Ishikawa (cell line): Measurements from ENCODE around the gene HMX3.
A peak's percentile ranks its signal among the peaks of the same experiment; 100 is the strongest.

Experiments used
- CEBPB ChIP-seq: IDR thresholded peaks from 2 replicates; pipeline ENCODE4 v1.6.1; 2012
- CREB1 ChIP-seq: IDR thresholded peaks from 2 replicates; pipeline ENCODE4 v1.6.1; 2012; ENCODE audit warnings: low read depth
- EGR1 ChIP-seq: IDR thresholded peaks from 2 replicates; pipeline ENCODE4 v1.6.1; 2012
- EP300 ChIP-seq: IDR thresholded peaks from 2 replicates; pipeline ENCODE4 v1.6.1; 2012; ENCODE audit warnings: borderline replicate concordance
- FOXM1 ChIP-seq: IDR thresholded peaks from 2 replicates; pipeline ENCODE4 v1.6.1; 2012; ENCODE audit warnings: low read depth, borderline replicate concordance
- NFIC ChIP-seq: IDR thresholded peaks from 2 replicates; pipeline ENCODE4 v1.6.1; 2012
- RAD21 ChIP-seq: IDR thresholded peaks from 2 replicates; pipeline ENCODE4 v1.6.1; 2012; ENCODE audit warnings: low read depth
- TAF1 ChIP-seq: IDR thresholded peaks from 2 replicates; pipeline ENCODE4 v1.6.1; 2012; ENCODE audit warnings: low read depth, mild to moderate bottlenecking
- TCF12 ChIP-seq: IDR thresholded peaks from 2 replicates; pipeline ENCODE4 v1.6.1; 2012; ENCODE audit warnings: low read depth
- TEAD4 ChIP-seq: IDR thresholded peaks from 2 replicates; pipeline ENCODE4 v1.6.1; 2012
- YY1 ChIP-seq: IDR thresholded peaks from 2 replicates; pipeline ENCODE4 v1.6.1; 2012; ENCODE audit warnings: low read depth
- ZBTB7A ChIP-seq: IDR thresholded peaks from 2 replicates; pipeline ENCODE4 v1.6.1; 2012; ENCODE audit warnings: low read depth
- TF ChIP-seq, protein P1 (sequence below): IDR thresholded peaks from 2 replicates; pipeline ENCODE4 v1.6.1; 2012
- TF ChIP-seq, protein P2 (sequence below): IDR thresholded peaks from 2 replicates; pipeline ENCODE4 v1.6.1; 2012
- TF ChIP-seq, protein P3 (sequence below): IDR thresholded peaks from 2 replicates; pipeline ENCODE4 v1.6.1; 2012; ENCODE audit warnings: low read depth, mild to moderate bottlenecking

The HMX3 gene

DNA sequence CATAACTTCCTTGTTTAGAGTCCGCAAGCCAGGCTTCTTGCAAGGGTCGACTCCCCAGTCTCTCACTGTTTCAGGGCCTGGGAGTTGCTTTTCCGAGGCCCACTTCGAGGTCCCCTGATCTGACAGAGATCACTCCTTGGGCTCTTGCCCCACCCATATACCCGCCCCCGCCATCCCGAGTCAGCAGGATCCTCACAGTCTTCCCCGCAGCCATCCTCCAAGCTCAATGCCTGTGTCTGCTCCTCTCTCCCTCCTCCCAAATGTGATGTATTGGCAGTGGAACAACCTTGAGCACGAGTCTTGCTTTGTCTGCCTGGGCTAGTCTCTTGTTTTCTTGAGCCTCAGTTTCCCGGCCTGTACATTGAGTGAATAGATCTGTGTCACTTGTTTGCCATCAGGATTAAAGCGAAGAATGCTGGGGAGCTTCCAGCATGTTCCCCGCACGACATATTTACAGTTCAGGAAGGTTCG, 9.8 kb downstream of the HMX3 start:
- TF ChIP-seq RAD21 (no peak), YY1 (no peak), FOXM1 (no peak), TEAD4 (no peak), EP300 (no peak), CEBPB (no peak), TAF1 (no peak), TCF12 (no peak), ZBTB7A (no peak), NFIC (no peak), CREB1 (no peak), EGR1 (no peak)
- TF ChIP-seq, protein P1, sequence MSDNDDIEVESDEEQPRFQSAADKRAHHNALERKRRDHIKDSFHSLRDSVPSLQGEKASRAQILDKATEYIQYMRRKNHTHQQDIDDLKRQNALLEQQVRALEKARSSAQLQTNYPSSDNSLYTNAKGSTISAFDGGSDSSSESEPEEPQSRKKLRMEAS: no peak
- TF ChIP-seq, protein P2, sequence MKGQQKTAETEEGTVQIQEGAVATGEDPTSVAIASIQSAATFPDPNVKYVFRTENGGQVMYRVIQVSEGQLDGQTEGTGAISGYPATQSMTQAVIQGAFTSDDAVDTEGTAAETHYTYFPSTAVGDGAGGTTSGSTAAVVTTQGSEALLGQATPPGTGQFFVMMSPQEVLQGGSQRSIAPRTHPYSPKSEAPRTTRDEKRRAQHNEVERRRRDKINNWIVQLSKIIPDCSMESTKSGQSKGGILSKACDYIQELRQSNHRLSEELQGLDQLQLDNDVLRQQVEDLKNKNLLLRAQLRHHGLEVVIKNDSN: no peak
- TF ChIP-seq, protein P3, sequence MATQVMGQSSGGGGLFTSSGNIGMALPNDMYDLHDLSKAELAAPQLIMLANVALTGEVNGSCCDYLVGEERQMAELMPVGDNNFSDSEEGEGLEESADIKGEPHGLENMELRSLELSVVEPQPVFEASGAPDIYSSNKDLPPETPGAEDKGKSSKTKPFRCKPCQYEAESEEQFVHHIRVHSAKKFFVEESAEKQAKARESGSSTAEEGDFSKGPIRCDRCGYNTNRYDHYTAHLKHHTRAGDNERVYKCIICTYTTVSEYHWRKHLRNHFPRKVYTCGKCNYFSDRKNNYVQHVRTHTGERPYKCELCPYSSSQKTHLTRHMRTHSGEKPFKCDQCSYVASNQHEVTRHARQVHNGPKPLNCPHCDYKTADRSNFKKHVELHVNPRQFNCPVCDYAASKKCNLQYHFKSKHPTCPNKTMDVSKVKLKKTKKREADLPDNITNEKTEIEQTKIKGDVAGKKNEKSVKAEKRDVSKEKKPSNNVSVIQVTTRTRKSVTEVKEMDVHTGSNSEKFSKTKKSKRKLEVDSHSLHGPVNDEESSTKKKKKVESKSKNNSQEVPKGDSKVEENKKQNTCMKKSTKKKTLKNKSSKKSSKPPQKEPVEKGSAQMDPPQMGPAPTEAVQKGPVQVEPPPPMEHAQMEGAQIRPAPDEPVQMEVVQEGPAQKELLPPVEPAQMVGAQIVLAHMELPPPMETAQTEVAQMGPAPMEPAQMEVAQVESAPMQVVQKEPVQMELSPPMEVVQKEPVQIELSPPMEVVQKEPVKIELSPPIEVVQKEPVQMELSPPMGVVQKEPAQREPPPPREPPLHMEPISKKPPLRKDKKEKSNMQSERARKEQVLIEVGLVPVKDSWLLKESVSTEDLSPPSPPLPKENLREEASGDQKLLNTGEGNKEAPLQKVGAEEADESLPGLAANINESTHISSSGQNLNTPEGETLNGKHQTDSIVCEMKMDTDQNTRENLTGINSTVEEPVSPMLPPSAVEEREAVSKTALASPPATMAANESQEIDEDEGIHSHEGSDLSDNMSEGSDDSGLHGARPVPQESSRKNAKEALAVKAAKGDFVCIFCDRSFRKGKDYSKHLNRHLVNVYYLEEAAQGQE: no peak

DNA sequence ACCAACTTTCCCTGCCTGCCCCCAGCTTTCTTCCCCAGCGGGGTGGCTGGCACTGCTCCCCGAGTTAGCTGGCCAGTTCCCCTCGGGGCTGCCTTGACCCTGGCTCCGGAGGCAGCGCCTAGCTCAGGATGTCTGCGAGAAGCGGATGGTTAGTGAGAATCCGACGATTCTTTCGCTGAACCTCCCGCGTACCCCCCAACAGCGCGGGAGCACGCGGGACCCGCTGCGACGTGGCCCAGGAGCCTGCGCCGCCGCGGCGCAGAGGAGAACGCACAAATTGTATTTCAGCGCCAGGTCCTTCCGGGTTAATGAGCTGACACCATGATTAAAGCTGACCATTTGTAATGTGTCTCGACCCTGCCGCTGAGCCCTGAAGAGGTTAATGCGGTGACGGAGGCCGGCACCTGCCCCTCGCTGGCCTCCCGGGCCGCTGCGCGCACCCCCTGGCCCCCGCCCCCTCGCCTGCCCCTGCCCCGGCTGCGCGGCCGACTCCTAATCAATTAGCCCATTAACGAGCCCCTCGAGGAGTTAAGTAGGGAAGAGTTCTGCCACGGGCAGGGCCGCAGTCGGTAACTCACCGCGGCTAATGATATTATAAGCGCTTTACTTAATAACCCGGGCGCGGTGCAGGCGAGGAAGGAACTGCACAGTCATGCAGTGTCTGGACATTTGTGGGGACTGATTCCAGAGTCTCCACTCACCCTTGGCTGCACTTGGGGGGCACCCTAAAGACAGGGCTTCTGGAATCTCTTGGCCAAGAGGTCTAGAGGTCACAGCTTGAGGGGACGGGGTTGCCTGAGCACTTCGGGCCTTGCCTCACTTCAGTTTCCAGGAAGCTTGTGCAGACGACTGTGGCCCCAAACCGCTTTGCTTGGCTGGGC, 10.5 kb downstream of the HMX3 start:
- no peak for TF ChIP-seq RAD21
- TF ChIP-seq, protein P1: no peak
- TF ChIP-seq NFIC: no peak
- TF ChIP-seq TEAD4: no peak
- TF ChIP-seq EGR1: no peak
- no peak for TF ChIP-seq CREB1
- TF ChIP-seq TCF12: no peak
- TF ChIP-seq, protein P3: no peak
- TF ChIP-seq EP300: no peak
- no peak for TF ChIP-seq TAF1
- TF ChIP-seq YY1: no peak
- no peak for TF ChIP-seq CEBPB
- no peak for TF ChIP-seq FOXM1
- TF ChIP-seq, protein P2: no peak
- TF ChIP-seq ZBTB7A: no peak

DNA sequence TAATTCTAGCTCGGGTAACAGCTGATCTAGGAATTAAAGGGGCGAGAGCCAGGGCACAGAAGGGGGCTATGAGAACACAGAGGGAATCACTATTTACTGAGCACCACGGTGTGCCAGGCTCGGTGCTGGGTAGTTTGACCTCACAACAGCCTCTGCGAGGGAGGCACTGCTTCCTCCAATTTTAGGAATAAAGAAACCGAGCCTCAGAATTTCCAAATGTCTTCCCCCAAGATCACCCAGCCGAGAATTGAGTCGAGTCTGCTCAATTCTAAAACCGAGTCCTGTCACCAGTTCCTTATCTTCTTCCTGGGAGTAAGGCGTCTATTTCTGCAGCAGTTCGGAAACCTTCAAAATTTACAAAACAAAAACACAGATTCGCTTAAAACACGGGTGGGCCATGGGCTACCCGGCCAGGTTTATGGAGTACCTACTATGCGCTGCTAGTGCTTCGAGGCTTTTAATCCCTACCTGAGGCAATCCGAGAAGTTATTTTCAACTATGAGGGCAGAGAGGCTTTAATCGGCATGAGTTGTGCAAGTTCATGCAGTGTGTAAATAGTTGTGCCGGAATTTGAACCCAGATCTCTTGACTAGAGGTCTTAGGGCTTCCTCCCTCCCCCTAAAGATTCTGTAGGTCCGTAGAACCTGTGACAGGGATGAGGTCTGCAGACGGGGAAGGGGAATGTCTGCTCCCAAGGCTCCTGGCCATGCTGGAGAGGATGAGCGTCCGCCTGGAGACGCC, 11.3 kb downstream of the HMX3 start:
- TF ChIP-seq EGR1 (no peak), TEAD4 (no peak), YY1 (no peak), NFIC (no peak), TCF12 (no peak)

DNA sequence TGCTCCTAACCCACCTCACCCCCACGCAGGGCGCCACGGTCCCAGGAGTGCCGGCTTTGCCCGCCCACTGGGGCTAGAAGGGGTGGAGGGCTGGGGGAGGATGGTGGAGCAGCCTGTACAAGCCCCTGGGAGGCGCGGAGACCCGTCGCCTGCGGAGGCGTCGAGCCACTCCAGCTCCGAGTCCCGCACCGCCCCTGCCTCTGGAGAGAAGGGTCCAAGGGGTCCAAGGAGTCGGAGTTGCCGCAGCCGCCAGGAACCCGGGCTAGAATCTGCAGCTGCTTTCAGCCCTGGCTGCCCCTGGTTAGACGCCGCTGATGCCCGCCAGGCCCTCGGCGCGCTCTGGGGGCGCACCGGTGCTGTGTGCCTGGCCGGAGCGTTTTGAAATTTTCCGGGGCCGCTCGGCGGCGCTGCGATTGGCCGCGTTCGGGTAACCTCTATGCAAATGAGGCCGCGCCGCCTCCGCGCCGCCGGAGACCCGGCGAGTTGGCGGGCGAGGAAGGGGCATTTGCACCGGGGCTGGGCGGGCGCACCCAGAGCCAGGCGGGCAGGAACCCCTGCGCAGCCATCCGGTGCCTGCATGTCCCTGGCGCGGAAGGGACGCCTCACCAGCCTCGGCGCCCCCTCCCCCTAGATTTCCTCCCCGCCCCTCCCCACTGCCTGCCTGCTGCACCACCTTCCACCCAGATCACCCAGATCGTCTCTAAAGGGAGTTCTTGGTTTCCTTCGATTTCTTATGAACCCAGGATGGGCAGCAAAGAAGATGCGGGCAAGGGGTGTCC, 12.1 kb downstream of the HMX3 start, which contains the start of gene HMX2:
HMX2 (plus strand) TSS at position 502 of the 779 bp plus-strand sequence; CDS start at position 745, 243 bp downstream.
- TF ChIP-seq CEBPB: no peak
- TF ChIP-seq, protein P1: peak; percentile 54; the same call in 1 of the 2 replicates
